Neuron (in vitro differentiated cells): ENCODE results near the gene PACRG.

ENCODE experiments used
- H2AFZ ChIP-seq: one replicate; pipeline ENCODE4 v1.6.1; 2013; ENCODE audit warnings: low read depth, mild to moderate bottlenecking, inconsistent platforms, low read length, moderate library complexity
- H3K27me3 ChIP-seq: one replicate; pipeline ENCODE4 v1.6.1; 2013; ENCODE audit warnings: low read length; ENCODE audit not compliant: insufficient read depth
- H3K36me3 ChIP-seq: one replicate; pipeline ENCODE4 v1.6.1; 2013; ENCODE audit warnings: low read length; ENCODE audit not compliant: insufficient read depth
- H3K4me1 ChIP-seq: one replicate; pipeline ENCODE4 v1.6.1; 2013; ENCODE audit warnings: low read length; ENCODE audit not compliant: insufficient read depth
- H3K4me3 ChIP-seq: 2 replicates; pipeline ENCODE4 v1.5.1; 2013; ENCODE audit warnings: mild to moderate bottlenecking, low read length, moderate library complexity
- H3K9me3 ChIP-seq: one replicate; pipeline ENCODE4 v1.6.1; 2013; ENCODE audit warnings: low read length

Gene PACRG

GRCh38 chr6:162698440-162698839 lies 29.3 kb upstream of the PACRG start:
- H3K27me3 ChIP-seq: no peaks in the 10 kb centered on the region
- H3K36me3 ChIP-seq: no peaks in the 10 kb centered on the region
- H3K9me3 ChIP-seq: no peaks in the 10 kb centered on the region
- no peak overlapping the region for H2AFZ ChIP-seq
- no peak overlapping the region for H3K4me3 ChIP-seq
- no peaks in the 10 kb centered on the region for H3K4me1 ChIP-seq

GRCh38 chr6:162699961-162700360 lies 27.8 kb upstream of the PACRG start:
- no peak overlapping the region for H3K4me3 ChIP-seq
- H3K27me3 ChIP-seq: no peaks in the 10 kb centered on the region

GRCh38 chr6:162700966-162701365 lies 26.8 kb upstream of the PACRG start:
- H3K4me1 ChIP-seq: no peaks in the 10 kb centered on the region

More at GRCh38 chr6:162699961-162700360, 27.8 kb upstream of the PACRG start:
- Histone ChIP-seq H3K36me3 (no peaks in the 10 kb centered on the region), H2AFZ (no peak overlapping the region), H3K9me3 (no peaks in the 10 kb centered on the region), H3K4me1 (no peaks in the 10 kb centered on the region)

GRCh38 chr6:162701551-162701950 lies 26.2 kb upstream of the PACRG start:
- H3K27me3 ChIP-seq: no peaks in the 10 kb centered on the region
- no peak overlapping the region for H2AFZ ChIP-seq
- H3K4me1 ChIP-seq: no peaks in the 10 kb centered on the region
- H3K9me3 ChIP-seq: no peaks in the 10 kb centered on the region
- no peak overlapping the region for H3K4me3 ChIP-seq
- H3K36me3 ChIP-seq: no peaks in the 10 kb centered on the region

More at GRCh38 chr6:162700966-162701365, 26.8 kb upstream of the PACRG start:
- no peaks in the 10 kb centered on the region for H3K36me3 ChIP-seq
- H3K27me3 ChIP-seq: no peaks in the 10 kb centered on the region
- no peaks in the 10 kb centered on the region for H3K9me3 ChIP-seq
- no peak overlapping the region for H3K4me3 ChIP-seq
- no peak overlapping the region for H2AFZ ChIP-seq

- H3K9me3 ChIP-seq: no peaks in the 10 kb centered on the region
- H2AFZ ChIP-seq: peak overlapping the region; percentile 46
- H3K36me3 ChIP-seq: no peaks in the 10 kb centered on the region
- H3K4me3 ChIP-seq: no peak overlapping the region
- H3K4me1 ChIP-seq: no peaks in the 10 kb centered on the region
- no peaks in the 10 kb centered on the region for H3K27me3 ChIP-seq
These were observed 25.3 kb upstream of the PACRG start for GRCh38 chr6:162702446-162702845.

GRCh38 chr6:162704001-162704400 lies 23.8 kb upstream of the PACRG start:
- H3K36me3 ChIP-seq: no peaks in the 10 kb centered on the region
- H3K4me3 ChIP-seq: no peak overlapping the region
- H2AFZ ChIP-seq: no peak overlapping the region
- H3K9me3 ChIP-seq: no peaks in the 10 kb centered on the region
- H3K4me1 ChIP-seq: no peaks in the 10 kb centered on the region
- H3K27me3 ChIP-seq: no peaks in the 10 kb centered on the region

GRCh38 chr6:162705736-162706135 lies 22.0 kb upstream of the PACRG start:
- Histone ChIP-seq H2AFZ (peak overlapping the region; percentile 26), H3K4me1 (no peaks in the 10 kb centered on the region), H3K27me3 (no peaks in the 10 kb centered on the region), H3K4me3 (no peak overlapping the region), H3K36me3 (no peaks in the 10 kb centered on the region), H3K9me3 (no peaks in the 10 kb centered on the region)

- Histone ChIP-seq H3K9me3 (no peaks in the 10 kb centered on the region), H3K36me3 (no peaks in the 10 kb centered on the region), H2AFZ (peak overlapping the region; percentile 26), H3K4me1 (no peaks in the 10 kb centered on the region), H3K27me3 (no peaks in the 10 kb centered on the region), H3K4me3 (no peak overlapping the region)
These were observed 21.5 kb upstream of the PACRG start for GRCh38 chr6:162706232-162706631.

- no peaks in the 10 kb centered on the region for H3K27me3 ChIP-seq
- H3K4me1 ChIP-seq: peaks cover 1% of the 10 kb centered on the region
- H2AFZ ChIP-seq: no peak overlapping the region
- H3K9me3 ChIP-seq: no peaks in the 10 kb centered on the region
- H3K4me3 ChIP-seq: no peak overlapping the region
- no peaks in the 10 kb centered on the region for H3K36me3 ChIP-seq
These were observed 18.8 kb upstream of the PACRG start for GRCh38 chr6:162708971-162709370.

- no peaks in the 10 kb centered on the region for H3K9me3 ChIP-seq
- H3K36me3 ChIP-seq: no peaks in the 10 kb centered on the region
- H3K4me1 ChIP-seq: peaks cover 4% of the 10 kb centered on the region
- H3K27me3 ChIP-seq: no peaks in the 10 kb centered on the region
- H3K4me3 ChIP-seq: no peak overlapping the region
- no peak overlapping the region for H2AFZ ChIP-seq
These were observed 18.3 kb upstream of the PACRG start for GRCh38 chr6:162709431-162709830.

GRCh38 chr6:162710419-162710818 lies 17.4 kb upstream of the PACRG start:
- Histone ChIP-seq H3K27me3 (no peaks in the 10 kb centered on the region), H3K4me3 (no peak overlapping the region), H3K36me3 (no peaks in the 10 kb centered on the region), H3K9me3 (no peaks in the 10 kb centered on the region), H3K4me1 (peaks cover 4% of the 10 kb centered on the region), H2AFZ (no peak overlapping the region)

- Histone ChIP-seq H2AFZ (no peak overlapping the region), H3K36me3 (no peaks in the 10 kb centered on the region), H3K9me3 (no peaks in the 10 kb centered on the region), H3K4me3 (no peak overlapping the region), H3K4me1 (peaks cover 4% of the 10 kb centered on the region), H3K27me3 (no peaks in the 10 kb centered on the region)
These were observed 16.8 kb upstream of the PACRG start for GRCh38 chr6:162710936-162711335.

GRCh38 chr6:162711376-162711775 lies 16.4 kb upstream of the PACRG start:
- no peak overlapping the region for H3K4me3 ChIP-seq
- no peaks in the 10 kb centered on the region for H3K36me3 ChIP-seq
- no peaks in the 10 kb centered on the region for H3K27me3 ChIP-seq
- no peaks in the 10 kb centered on the region for H3K9me3 ChIP-seq
- peaks cover 4% of the 10 kb centered on the region for H3K4me1 ChIP-seq
- H2AFZ ChIP-seq: no peak overlapping the region

GRCh38 chr6:162712694-162713093 lies 15.1 kb upstream of the PACRG start:
- Histone ChIP-seq H2AFZ (no peak overlapping the region), H3K4me1 (peaks cover 4% of the 10 kb centered on the region), H3K4me3 (no peak overlapping the region), H3K36me3 (no peaks in the 10 kb centered on the region), H3K9me3 (no peaks in the 10 kb centered on the region), H3K27me3 (no peaks in the 10 kb centered on the region)
